CD4-positive, alpha-beta T cell treated with Interleukin-6 for 4 hours (primary cell): Measurements from ENCODE around the gene MYH13.
A peak's percentile ranks its signal among the peaks of the same experiment; 100 is the strongest.

Experiments used
- DNase-seq: peaks from one replicate; pipeline ENCODE4 v3.0.0-alpha.2; 2020; ENCODE audit warnings: mixed read lengths

The MYH13 gene

DNA sequence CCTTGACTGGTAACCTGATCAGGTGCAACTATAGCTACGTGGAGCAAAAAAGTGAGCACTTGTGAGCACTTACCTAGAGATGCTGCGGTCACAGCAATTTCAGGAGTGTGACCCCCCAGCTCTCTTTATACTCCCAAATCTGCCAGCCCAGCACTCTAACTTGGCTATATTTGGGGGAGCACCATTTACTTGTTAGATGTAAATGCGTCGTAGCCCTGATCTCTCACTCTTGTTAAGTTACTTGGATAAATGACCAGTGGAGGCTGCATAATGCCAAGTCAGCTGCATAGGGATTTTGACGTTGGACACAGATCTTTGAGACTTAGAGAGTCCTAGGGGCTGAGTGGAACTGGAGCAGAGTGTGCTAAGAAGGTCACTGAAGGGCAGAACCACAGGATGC is at the start of gene MYH13:
MYH13 (minus strand) TSS at position 101 of the 400 bp plus-strand sequence. CDS start 8,476 bp downstream, outside the sequence.
- DNase-seq, result no peak

DNA sequence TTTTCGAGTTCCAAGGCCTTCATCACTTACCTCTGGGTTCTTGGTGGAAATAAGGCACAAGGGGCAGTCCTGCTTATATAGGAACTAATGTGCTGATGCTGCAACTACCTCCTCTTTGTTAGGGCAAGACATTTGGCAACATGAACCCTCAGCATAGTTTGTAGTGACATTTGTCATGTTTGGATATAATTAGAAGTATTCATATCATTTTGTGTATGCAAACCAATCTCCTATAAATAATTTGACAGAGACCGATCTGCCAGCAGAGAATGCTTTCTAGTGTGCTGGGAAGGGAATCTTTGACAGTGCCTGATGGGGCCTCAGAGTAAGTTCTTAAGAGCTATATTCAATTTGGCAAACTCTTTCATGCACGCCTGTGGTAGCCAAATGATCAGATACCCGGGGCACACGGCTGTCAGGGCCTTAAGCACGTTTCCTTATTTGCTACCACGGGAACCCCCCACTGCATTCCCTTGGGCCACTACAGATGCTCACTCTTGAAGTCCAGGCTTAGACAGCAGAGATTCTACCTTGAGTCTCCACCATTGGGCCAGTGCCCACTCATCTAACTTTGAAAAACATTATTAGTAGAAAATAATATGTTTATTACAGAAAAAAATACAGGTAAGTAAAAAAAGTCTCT is 49.2 kb upstream of the MYH13 start, which contains the start of gene MYH8:
MYH8 (minus strand) TSS at position 51 of the 643 bp plus-strand sequence. CDS start 1,723 bp downstream, outside the sequence.
- no peak for DNase-seq

DNA sequence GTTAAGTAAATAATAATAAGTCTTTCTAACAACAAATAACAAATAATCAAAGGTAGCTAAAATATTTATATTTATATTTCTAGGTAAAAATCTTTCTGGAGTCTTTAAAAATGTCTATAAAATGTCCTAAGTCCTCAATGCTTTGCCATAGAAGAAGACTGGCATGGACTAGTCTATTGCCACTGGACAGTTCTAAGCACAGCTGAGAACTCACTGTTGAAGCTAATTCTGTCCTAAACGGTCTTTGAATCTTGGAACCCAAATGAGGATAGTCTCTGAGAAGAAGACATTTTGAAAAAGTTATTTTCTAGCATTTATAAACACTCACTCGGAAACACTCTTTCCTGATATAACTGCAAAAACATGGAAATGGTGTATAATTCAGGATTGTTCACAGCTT is 48.4 kb upstream of the MYH13 start:
- no peak for DNase-seq

DNA sequence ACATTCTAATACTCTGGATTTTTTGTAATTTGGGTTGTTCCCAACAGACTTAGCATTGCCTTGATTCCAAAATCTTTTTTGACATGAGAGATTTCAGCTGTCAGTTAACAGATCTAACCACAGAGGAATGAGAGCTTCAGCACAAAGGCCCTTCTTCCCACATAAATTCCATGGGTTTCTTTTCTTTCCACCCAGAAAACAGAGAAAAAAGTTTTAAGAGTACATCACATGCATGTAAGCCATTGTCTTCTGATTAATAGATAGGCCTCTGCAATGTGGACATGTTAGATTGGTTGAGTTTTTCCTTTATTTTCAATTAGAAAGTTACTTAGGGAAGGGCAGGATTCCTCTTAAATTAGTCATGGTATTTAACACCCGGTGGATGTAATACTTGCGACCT is 48.0 kb upstream of the MYH13 start:
- DNase-seq, result no peak

DNA sequence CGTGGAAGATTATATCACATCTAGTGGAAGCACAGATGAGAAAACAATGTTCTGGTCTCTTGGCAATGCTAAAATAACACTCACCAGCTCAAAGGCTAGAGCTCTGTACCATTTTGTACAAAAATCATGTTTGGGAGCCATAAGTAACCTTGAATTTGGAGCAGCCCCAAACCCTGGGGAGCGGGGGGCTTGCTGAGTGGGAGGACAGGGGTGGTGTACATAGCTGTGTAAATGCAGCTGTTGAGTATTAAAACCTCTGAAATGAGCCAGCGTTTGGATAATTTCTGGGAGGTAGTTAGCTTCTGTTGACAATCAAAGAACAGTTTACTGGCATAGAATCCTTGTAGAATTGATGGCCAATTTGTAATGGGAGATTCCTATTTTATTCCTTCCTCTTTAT is 44.6 kb upstream of the MYH13 start:
- no peak for DNase-seq

DNA sequence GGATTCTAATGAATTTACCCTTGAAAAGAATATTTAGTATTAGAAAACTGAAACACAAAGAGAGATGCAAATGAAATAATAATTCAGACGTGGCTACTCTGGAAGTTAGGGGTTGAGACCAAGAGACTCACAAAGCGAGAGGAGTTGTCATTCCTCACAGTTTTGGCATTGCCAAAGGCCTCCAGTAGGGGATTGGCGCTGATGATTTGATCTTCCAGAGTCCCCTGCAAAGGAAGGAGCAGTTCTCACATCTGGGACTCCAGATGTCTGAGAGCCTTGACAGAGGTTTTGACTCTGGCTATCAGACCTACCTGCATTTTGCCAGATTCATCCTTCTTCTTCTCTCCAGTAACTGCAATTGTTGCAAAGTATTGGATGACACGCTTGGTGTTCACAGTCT is 42.4 kb upstream of the MYH13 start:
- DNase-seq, result no peak

DNA sequence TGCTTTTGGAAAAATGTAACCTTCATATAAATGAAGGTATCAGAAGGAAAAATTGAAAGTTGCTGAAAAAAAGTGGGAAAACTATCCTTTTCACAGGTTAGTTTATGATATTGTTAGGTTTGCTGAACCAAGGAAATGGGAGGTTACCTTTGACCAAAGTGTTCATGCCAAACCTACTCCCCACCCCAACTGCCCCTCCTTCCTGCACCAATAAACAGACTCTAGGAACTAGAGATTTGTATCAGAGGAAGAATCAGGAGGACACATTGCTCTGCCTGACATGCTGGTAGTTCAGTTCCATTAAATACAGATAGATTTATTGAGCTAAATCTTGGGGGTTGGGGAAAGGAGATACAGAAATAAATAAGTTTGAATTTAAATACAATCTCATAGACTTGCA is 30.8 kb upstream of the MYH13 start:
- no peak for DNase-seq

DNA sequence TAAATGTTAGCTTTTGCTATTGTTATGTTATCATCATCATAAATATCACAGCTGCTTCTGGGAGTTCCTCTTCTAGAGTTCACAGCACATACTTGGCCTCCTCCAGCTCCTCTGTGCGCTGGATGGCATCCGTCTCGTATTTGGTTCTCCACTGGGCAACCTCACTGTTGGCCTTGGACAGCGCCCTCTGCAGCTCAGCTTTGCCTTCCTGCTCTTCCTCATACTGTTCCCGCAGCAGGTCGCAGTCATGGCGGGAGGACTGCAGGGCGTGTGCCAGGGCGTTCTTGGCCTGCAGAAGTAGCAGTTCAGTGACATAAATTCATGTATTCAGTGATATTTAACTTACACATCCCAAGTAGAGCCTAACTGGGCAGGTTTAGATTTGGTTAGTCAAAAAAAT is 25.5 kb upstream of the MYH13 start:
- DNase-seq, result no peak

DNA sequence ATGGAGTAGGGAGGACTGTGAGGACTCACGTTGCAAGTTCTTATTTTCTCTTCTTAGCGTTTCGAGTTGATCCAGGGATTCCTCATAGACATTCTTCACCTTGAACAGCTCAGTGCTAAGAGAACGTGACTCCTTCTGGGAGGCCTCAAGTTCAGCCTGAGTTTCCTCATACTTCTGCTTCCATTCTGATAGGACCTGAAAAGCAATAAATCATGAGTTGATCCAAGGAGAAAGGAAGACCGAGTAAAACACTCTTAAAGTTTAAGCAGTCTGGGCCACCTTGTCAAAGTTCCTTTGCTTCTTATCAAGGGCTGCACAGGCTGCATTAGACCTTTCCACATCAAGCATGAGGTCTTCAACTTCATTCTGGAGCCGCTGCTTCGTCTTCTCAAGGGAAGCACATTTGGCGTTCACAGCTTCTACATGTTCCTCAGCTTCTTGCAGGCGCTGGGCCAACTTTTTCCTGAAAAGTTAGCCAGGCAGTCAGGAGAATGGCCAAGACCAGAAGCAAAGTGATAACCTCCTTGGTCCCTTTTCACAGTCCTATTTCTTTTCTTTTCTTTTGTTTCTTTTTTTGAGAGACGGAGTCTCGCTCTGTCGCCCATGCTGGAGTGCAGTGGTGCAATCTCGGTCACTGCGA is 23.8 kb upstream of the MYH13 start:
- DNase-seq, result no peak

DNA sequence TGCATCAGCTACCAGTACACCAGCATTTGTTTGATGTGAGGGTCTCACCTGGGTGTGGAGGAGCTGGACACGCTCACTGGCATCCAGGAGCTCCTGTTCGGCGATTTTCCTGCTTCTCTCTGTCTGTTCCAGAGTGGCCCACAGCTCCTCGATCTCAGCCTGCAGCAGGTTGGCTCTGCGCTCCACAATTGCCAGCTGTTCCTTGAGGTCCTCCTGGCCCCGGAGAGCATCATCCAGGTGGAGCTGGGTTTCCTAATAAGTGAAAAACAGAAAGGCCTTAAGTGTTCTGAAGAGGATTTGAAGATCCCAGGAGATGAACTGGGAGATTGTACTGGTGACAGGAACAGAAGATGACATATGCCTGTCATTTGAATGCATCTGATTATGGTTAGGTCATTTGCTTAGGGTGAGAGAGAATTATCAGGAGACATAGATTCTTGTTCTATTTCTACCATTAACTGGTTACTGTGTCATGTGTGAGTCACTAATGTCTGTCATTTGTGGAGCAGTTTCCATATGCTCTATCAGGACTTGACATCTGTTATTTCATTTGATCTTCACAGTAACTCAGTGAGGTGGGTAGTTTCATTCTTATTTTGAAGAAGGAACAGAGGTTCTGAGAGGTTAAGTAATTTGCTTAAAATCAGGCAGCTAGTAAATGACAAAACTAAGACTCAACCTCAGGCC is 21.5 kb upstream of the MYH13 start:
- no peak for DNase-seq

DNA sequence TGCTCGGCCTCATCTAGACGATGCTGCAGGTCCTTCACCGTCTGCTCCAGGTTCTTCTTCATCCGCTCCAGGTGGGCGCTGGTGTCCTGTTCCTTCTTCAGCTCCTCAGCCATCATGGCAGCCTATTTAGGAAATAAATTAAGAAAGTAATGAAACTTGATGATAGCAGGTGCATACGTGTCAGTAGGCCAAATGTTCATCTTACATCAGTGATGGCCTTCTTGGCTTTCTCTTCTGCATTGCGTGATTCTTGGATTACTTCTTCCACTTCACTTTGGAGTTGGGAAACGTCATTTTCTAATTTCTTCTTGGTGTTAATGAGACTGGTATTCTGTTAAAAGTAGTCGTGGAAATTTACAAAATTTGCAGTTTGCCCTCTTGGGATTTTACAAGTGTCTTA is 20.1 kb upstream of the MYH13 start:
- DNase-seq, result no peak

DNA sequence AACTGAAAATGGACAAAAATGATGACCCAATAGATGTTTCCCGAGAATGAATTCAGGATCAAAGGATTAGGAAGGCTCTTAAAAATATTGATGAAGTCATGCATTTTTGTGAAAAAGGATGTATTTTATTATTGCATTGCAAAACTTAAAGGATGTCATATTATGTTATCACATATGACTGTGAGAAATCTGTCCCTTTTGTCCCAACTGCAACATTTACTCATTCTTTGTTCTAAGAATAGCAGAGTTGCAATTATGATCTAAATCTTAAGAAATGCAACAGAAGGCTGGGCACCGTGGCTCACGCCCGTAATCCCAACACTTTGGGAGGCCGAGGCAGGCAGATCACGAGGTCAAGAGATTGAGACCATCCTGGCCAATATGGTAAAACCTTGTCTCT is 13.1 kb upstream of the MYH13 start:
- no peak for DNase-seq

DNA sequence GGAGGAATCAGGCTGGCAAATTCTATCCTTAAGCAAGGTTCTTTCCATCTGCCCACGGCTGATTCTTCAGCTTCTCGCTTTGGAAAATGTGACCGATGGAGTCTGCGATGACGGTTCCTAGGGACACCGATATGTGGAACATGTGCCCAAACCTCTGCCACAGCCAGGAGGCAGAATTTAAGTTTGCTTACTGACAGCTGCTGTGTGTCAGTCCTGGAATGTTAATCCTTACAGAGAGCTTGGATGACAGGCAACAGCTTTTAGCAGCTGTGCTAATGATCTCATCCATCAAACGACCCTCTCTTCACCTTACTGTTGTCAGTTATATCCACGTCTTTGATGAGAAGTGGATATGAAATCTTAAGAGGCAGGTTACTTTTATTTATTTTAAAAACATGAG is 11.4 kb upstream of the MYH13 start:
- DNase-seq, result no peak

DNA sequence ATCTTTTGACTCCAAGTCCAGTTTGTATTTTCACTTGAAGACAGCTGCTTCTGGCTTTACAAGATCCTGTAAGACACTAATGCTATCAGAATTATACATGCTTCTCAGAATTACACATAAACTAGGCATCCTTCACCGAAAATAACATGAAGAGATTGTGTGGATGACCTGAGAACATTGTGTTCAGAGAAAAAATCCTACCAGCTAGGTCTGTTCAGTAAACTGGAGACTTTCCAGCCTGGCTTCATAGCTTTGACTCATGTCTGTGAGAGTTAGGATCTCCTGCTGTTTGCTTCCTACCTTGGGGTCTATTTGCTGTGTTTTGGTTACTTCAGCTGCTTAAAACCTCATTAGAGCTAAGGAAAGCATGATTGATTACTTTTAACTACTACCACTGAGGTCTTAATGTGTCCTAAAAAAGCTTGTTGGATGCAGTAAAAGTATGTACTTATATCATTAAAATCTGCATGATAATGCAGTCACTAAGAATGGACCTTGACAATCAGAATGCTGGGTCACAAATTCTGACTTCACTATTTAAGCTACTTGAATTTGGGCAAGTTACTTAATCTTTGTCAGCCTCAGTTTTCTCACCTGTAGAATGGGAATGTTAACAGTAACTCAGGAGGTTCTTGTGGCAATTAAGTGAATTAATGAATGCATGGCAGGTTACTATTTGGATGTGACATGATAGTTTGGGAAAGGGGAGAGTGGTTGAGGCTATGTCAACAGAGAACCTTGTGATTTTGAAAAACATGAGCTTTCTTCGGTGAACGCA is 8.0 kb upstream of the MYH13 start:
- no peak for DNase-seq

DNA sequence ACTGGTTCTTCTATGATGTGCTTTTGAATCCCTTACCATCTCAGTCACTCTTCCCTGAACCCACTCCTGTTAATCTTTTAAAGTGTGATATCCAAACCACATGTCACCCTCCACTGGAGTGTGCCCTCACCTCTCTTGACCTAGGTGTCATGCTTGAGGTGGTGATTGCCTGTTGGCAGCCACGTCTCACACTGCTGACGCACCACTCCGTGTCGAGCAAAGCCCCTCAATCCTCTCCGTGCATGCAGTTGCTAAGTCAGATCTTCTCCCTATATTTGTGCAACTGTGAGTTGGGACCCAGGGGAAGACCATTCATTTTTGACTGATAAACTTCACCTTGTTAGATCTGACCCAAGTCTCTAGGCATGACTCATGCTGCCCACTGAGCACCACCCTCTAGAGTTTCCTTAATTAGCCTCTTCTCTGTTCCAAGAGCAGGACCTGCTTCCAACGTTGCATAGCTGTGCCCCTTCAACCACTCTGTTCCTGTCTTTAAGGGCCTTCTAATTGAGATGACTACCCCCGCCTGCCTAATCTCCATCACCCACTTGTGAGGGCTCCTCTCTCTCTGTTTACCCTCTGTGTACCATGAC is 2.7 kb downstream of the MYH13 start:
- DNase-seq, result no peak

DNA sequence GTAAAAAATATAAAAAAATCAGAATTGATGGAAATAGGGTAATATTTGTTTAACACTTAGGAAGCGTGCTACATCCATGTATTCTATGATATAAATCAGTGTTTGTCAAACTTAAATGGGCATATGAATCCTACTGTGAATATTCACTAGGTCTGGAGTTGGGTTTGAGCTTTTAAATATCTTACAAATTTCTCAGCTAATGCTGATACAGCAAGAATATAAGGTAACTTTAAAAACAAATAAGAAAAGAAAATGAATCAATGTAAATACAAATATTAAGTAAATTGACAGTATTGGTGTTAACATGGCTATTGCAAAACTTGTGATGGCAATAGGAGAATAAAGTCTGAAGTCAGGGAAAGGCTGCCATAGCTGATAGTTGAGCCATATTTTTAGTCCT is 3.6 kb downstream of the MYH13 start:
- DNase-seq, result no peak

DNA sequence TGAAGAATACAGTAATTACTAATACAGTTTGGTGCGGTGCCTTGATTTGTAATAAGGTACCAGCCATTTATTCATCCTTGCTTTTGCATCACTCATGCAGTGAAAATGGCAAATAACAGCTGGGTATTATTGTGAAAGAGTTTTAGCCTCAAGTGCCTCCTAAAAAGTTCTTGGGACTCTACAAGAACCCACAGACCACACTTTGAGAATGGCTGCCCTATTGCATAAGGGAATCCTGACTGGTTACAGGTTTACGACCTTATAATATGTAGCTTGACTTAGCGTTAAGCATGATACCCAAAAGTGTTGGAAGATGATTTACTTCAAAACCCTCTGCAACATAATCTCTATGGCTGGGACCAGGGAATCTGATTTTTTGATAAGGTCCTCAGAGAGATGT is 4.2 kb downstream of the MYH13 start:
- DNase-seq, result no peak

DNA sequence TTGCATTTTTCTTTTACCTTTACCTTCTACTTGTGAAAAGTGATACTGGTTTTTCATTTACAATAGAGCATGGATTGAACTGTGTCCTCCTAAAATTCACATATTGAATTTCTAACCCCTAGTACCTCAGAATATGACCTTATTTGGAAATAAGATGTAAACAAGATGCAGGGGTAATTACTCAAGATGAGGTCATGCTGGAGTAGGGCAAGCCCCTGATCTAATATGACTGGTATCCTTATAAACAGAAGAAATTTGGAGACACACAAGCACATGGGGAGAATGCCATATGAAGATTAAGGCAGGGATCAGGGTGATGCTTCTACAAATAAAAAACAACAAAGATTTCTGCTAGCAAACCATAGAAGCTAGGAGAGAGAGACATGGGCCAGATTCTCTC is 12.2 kb downstream of the MYH13 start:
- no peak for DNase-seq

DNA sequence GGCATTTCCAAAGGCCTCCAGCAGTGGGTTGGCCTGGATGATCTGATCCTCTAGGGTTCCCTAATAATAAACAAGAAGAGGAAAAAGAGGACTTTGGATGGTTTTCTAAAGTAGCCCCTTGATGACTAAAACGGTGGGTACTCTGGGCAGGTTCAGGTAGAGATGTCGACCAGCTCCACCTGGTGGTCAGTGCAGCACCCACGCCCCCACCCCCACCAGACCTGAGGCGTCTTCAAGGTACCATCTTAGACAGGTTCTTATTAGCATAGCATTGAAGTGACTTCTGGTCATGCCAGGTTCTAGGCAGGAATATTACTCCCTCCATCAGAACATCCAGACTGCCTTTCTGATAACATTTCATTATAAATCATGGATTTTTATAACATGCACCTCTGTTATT is 15.0 kb downstream of the MYH13 start:
- DNase-seq, result peak; percentile 12

DNA sequence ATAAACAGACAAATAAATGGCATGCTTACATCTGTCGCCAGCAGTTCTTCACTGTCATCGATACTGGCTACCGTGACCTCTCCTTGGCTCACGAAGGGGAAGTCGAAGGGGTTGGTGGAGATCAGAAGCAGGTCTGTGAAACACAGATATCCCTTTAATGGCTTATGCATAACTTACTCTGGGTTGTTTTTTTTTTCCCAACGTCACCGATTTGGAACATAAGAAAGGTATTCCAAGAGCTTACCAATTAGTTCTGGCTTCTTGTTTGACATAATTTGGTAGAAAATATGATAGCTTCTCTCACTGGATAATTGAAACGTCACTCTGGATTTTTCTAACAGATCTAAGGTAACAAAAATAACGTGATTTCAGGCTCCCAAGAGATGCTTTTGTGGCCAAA is 18.2 kb downstream of the MYH13 start:
- no peak for DNase-seq

DNA sequence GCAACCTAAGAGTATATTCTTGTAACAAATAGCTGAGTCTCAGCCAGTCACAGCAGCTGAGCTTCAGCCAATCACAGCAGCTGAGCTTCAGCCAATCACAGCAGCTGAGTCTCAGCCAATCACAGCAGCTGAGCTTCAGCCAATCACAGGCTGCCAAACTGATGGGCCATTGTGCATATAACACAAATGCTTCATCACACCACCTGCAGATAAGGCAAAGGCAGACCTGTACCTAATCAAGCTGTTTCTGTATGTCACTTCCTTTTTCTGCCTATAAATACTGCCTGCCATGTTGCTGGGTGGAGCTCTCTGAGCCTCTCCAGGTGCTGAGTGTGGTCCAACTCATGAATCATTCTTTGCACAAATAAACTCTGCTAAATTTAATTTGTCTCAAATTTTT is 19.9 kb downstream of the MYH13 start:
- no peak for DNase-seq

DNA sequence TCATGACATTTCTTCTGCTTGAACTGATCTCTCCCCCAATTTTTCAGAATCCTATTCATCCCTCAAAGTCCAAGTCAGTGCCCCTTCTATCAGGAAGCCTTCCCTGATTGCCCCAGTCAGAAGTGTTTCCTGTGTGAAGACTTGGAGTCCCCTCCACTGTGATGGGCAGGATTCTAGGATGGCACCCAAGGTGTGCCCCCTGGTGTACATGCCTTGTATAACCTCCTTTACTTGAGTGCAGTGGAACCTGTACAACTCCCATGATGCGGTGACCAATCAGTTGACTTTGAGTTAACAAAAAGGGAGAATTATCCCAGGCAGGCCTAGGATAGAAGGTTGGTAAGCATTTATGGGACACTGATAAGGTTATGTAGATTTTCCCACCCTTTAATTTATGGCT is 23.4 kb downstream of the MYH13 start:
- no peak for DNase-seq

DNA sequence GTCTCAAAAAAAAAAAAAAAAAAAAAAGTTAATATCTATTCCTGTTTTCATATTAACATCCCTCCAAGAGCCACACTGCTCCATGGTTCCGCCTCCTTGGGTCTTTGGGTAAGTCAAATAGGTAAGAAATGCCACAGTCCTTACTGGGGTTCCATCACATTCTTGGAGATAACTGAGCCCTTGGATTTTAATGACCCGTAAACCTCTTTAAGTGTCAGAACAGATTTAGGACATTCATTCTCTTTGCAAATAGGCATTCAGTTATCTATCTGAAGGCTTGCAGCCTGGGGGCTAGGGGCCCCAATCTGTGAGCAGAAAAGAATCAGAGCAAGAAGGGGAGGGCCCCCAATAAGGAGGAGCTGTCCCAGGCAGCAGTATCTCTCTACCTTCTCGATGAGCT is 28.0 kb downstream of the MYH13 start:
- no peak for DNase-seq
